ENCODE measurements around the gene ZSCAN30.
A peak's percentile ranks its signal among the peaks of the same experiment; 100 is the strongest.

ZSCAN30 gene

GRCh38 chr18:35278085-35278484 lies 11.9 kb downstream of the ZSCAN30 start:
- no peak for DNase-seq

- DNase-seq = no peak
Observed at GRCh38 chr18:35277633-35278032, 12.4 kb downstream of the ZSCAN30 start.

- no peak for DNase-seq
Observed at GRCh38 chr18:35276267-35276666, 13.8 kb downstream of the ZSCAN30 start.

- DNase-seq = no peak
Observed at GRCh38 chr18:35271656-35272055, 18.4 kb downstream of the ZSCAN30 start.

GRCh38 chr18:35268821-35269220 lies 21.2 kb downstream of the ZSCAN30 start:
- no peak for DNase-seq

- DNase-seq = peak; percentile 23
Observed at GRCh38 chr18:35267809-35268208, 22.2 kb downstream of the ZSCAN30 start.

- peak; percentile 78 for DNase-seq
Observed at GRCh38 chr18:35267161-35267651, 22.8 kb downstream of the ZSCAN30 start.

- no peak for DNase-seq
Observed at GRCh38 chr18:35264409-35264808, 25.6 kb downstream of the ZSCAN30 start.

- DNase-seq = no peak
Observed at GRCh38 chr18:35256947-35257346, 33.1 kb downstream of the ZSCAN30 start.

GRCh38 chr18:35253655-35254287 lies 36.3 kb downstream of the ZSCAN30 start:
- DNase-seq = no peak

- no peak for DNase-seq
Observed at GRCh38 chr18:35252466-35252865, 37.6 kb downstream of the ZSCAN30 start.

GRCh38 chr18:35248429-35248828 lies 41.6 kb downstream of the ZSCAN30 start:
- no peak for DNase-seq

- no peak for DNase-seq
Observed at GRCh38 chr18:35247412-35248249, 42.4 kb downstream of the ZSCAN30 start.

GRCh38 chr18:35246831-35247230 lies 43.2 kb downstream of the ZSCAN30 start:
- DNase-seq = no peak

GRCh38 chr18:35245719-35246317 lies 44.2 kb downstream of the ZSCAN30 start:
- DNase-seq = no peak

GRCh38 chr18:35244671-35245070 lies 45.4 kb downstream of the ZSCAN30 start:
- no peak for DNase-seq

GRCh38 chr18:35242426-35242825 lies 47.6 kb downstream of the ZSCAN30 start:
- no peak for DNase-seq

- DNase-seq = no peak
Observed at GRCh38 chr18:35241448-35241804, 48.6 kb downstream of the ZSCAN30 start.

GRCh38 chr18:35240664-35241447 lies 49.2 kb downstream of the ZSCAN30 start, which contains the start of gene ZNF397:
Gene ZNF397 (plus strand): TSS chr18:35241034. CDS start chr18:35242471, 1,437 bp downstream.
- DNase-seq = peak; percentile 97

GRCh38 chr18:35239314-35239713 lies 50.7 kb downstream of the ZSCAN30 start:
- DNase-seq = no peak

GRCh38 chr18:35236571-35237363 lies 53.3 kb downstream of the ZSCAN30 start:
- DNase-seq = no peak

GRCh38 chr18:35231052-35231451 lies 59.0 kb downstream of the ZSCAN30 start:
- DNase-seq = peak; percentile 86
